Glutamatergic neuron (in vitro differentiated cells): ENCODE results near the gene ITK. TPM values are rescaled to one million over a fixed set of nuclear protein-coding genes. Genes with fewer than 3 reads are reported as not detected.
A peak's percentile ranks its signal among the peaks of the same experiment; 100 is the strongest.

ENCODE experiments used
- DNase-seq: peaks from one replicate; pipeline ENCODE4 v3.0.0; 2022
- H3K27ac Mint-ChIP-seq: one replicate; pipeline ENCODE4 v1.8.0; 2020; ENCODE audit warnings: mild to moderate bottlenecking, mixed read lengths, inconsistent platforms; ENCODE audit not compliant: unreplicated experiment
- H3K27me3 Mint-ChIP-seq: one replicate; pipeline ENCODE4 v1.8.0; 2020; ENCODE audit warnings: mild to moderate bottlenecking, moderate library complexity, mixed read lengths, inconsistent platforms; ENCODE audit not compliant: unreplicated experiment
- H3K36me3 Mint-ChIP-seq: one replicate; pipeline ENCODE4 v1.8.0; 2020; ENCODE audit warnings: mild to moderate bottlenecking, mixed read lengths, inconsistent platforms; ENCODE audit not compliant: unreplicated experiment
- H3K4me1 Mint-ChIP-seq: one replicate; pipeline ENCODE4 v1.8.0; 2020; ENCODE audit warnings: mild to moderate bottlenecking, low read depth, mixed read lengths, inconsistent platforms; ENCODE audit not compliant: unreplicated experiment
- H3K4me3 Mint-ChIP-seq: one replicate; pipeline ENCODE4 v1.8.0; 2020; ENCODE audit warnings: mild to moderate bottlenecking, mixed read lengths, inconsistent platforms; ENCODE audit not compliant: unreplicated experiment
- H3K9me3 Mint-ChIP-seq: one replicate; pipeline ENCODE4 v1.8.0; 2020; ENCODE audit warnings: mild to moderate bottlenecking, moderate library complexity, mixed read lengths, inconsistent platforms; ENCODE audit not compliant: unreplicated experiment
- CTCF ChIP-seq: fragments of 200-600 bp; sonication (generic); IDR thresholded peaks from one replicate; pipeline ENCODE4 v1.5.0; 2021; ENCODE audit not compliant: partially characterized antibody, unreplicated experiment
- total RNA-seq: library from RNA; stranded (reverse); fragmentation: NEBNext Ultra II Directional; extraction: Animal tissue kit (Norgen Biotek cat#: 25700); gene quantifications from one replicate; pipeline ENCODE4 v1.2.1, GENCODE V29; 2021; ENCODE audit not compliant: unreplicated experiment

Gene ITK
- total RNA-seq, 1 donor from 2014 or later = not detected

GRCh38 chr5:157266286-157267007 is 85.8 kb downstream of the ITK start:
- peak; percentile 61 for DNase-seq
- Mint-ChIP-seq H3K27ac (peak overlapping the region; percentile 66), H3K4me3 (peak overlapping the region; percentile 90), H3K27me3 (peaks cover 2% of the 10 kb centered on the region), H3K4me1 (peaks cover 6% of the 10 kb centered on the region), H3K9me3 (peaks cover 3% of the 10 kb centered on the region), H3K36me3 (no peaks in the 10 kb centered on the region)
- TF ChIP-seq CTCF = no peak

GRCh38 chr5:157267025-157267424 is 86.4 kb downstream of the ITK start:
- Mint-ChIP-seq H3K4me3 (peak overlapping the region; percentile 90), H3K27me3 (peaks cover 2% of the 10 kb centered on the region), H3K9me3 (peaks cover 3% of the 10 kb centered on the region), H3K27ac (peak overlapping the region; percentile 66), H3K4me1 (peaks cover 6% of the 10 kb centered on the region), H3K36me3 (no peaks in the 10 kb centered on the region)
- DNase-seq = no peak
- TF ChIP-seq CTCF = no peak

DNA sequence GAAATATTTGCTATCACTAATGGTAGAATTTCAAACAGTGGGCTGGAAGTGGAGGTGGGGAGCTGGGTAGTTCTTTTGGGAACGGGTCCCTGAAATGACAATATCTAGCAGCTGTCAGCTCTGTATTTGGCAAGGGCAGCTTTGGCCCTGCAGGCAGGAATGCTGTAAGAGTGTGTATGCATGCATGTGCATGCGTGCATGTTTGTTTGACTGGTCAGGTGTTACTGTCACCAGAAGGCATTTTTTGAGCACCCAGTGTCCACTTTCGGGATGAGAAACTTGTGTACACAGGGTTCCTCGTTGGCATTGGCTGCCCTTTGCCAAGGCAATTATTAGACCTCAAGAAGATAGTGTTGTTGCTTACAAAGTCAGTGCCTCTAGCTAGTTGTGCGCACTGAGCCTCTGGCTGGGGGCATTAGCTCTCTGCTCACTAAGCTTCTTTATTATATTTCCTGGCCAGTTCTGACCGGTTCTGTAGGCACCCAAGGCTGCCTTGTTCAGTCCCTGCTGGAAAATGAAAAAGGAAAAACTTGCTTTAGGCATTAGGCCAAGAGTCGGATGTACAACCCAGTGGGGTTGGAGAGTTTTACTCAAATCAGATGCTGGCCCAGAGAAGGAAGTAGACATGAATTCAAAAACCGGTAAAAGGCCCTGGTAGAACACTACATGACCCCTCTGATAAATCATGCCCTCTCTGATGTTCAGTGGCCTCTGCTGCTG is 87.3 kb downstream of the ITK start:
- Mint-ChIP-seq H3K36me3 (no peaks in the 10 kb centered on the region), H3K27ac (no peak overlapping the region), H3K9me3 (peaks cover 3% of the 10 kb centered on the region), H3K27me3 (peaks cover 2% of the 10 kb centered on the region), H3K4me3 (peak overlapping the region; percentile 90), H3K4me1 (peaks cover 8% of the 10 kb centered on the region)
- no peak for DNase-seq
- TF ChIP-seq CTCF = no peak

GRCh38 chr5:157269165-157269671 is 88.6 kb downstream of the ITK start:
- H3K4me1 Mint-ChIP-seq = peaks cover 10% of the 10 kb centered on the region
- DNase-seq = no peak
- no peaks in the 10 kb centered on the region for H3K27me3 Mint-ChIP-seq
- H3K9me3 Mint-ChIP-seq = peaks cover 3% of the 10 kb centered on the region
- TF ChIP-seq CTCF = no peak
- H3K27ac Mint-ChIP-seq = no peak overlapping the region
- H3K4me3 Mint-ChIP-seq = no peak overlapping the region
- H3K36me3 Mint-ChIP-seq = no peaks in the 10 kb centered on the region

- H3K9me3 Mint-ChIP-seq = peaks cover 3% of the 10 kb centered on the region
- TF ChIP-seq CTCF = no peak
- H3K27ac Mint-ChIP-seq = no peak overlapping the region
- H3K36me3 Mint-ChIP-seq = no peaks in the 10 kb centered on the region
- no peak for DNase-seq
- H3K4me3 Mint-ChIP-seq = no peak overlapping the region
- H3K27me3 Mint-ChIP-seq = no peaks in the 10 kb centered on the region
- H3K4me1 Mint-ChIP-seq = peaks cover 10% of the 10 kb centered on the region
Observed at GRCh38 chr5:157269761-157270272, 89.2 kb downstream of the ITK start.
